Nephron progenitor cell (in vitro differentiated cells): ENCODE data around the gene DCAF17.

Experiments used
- DNase-seq: peaks from one replicate; pipeline ENCODE4 v3.0.0; 2021
- H3K27ac Mint-ChIP-seq: 2 replicates; pipeline ENCODE4 v1.8.0; 2021; ENCODE audit warnings: mild to moderate bottlenecking, moderate library complexity, mixed read lengths
- H3K27me3 Mint-ChIP-seq: 2 replicates; pipeline ENCODE4 v1.8.0; 2021; ENCODE audit warnings: mild to moderate bottlenecking, low read depth, mixed read lengths; ENCODE audit not compliant: poor library complexity
- H3K36me3 Mint-ChIP-seq: 2 replicates; pipeline ENCODE4 v1.8.0; 2021; ENCODE audit warnings: low read depth, mixed read lengths
- H3K4me1 Mint-ChIP-seq: 2 replicates; pipeline ENCODE4 v1.8.0; 2021; ENCODE audit warnings: mixed read lengths
- H3K4me3 Mint-ChIP-seq: 2 replicates; pipeline ENCODE4 v1.8.0; 2021; ENCODE audit warnings: mild to moderate bottlenecking, moderate library complexity, mixed read lengths
- H3K9me3 Mint-ChIP-seq: 2 replicates; pipeline ENCODE4 v1.8.0; 2021; ENCODE audit warnings: mild to moderate bottlenecking, moderate library complexity, mixed read lengths
- CTCF ChIP-seq: fragments of 200-600 bp; sonication (generic); IDR thresholded peaks from 2 replicates; pipeline ENCODE4 v1.5.0; 2021; ENCODE audit warnings: antibody characterized with exemption

The DCAF17 gene

DNA sequence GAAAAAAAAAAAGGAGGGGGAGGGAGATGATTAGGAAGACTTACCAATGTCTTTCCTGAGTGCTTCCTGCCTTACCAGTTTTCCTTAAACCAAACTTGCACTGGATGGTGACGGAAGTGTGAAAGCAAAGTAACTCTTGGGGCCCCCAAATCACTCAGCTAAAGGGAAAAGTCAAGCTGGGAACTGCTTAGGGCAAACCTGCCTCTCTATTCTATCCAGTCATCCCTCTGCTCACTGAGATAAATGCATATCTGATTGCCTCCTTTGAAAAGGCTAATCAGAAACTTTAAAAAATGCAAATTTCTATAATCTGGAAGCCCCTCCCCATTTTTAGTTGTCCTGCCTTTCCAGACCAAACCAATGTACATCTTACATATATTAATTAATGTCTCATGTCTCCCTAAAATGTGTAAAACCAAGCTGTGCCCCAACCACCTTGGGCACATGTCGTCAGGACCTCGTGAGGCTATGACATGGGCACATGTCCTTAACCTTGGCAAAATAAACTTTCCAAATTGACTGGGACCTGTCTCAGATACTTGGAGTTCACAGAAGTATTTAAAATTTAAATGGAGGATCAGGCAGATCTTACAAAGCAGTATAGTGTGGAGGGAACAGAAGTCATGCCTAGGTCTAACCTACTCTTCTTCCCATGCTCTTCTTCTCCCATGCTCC, 81.0 kb downstream of the DCAF17 start:
- Mint-ChIP-seq H3K27ac (no peak overlapping the region), H3K4me3 (no peak overlapping the region), H3K9me3 (peaks cover 3% of the 10 kb centered on the region), H3K36me3 (no peaks in the 10 kb centered on the region), H3K27me3 (peaks cover 3% of the 10 kb centered on the region), H3K4me1 (peaks cover 13% of the 10 kb centered on the region)
- no peak for TF ChIP-seq CTCF
- DNase-seq: no peak

DNA sequence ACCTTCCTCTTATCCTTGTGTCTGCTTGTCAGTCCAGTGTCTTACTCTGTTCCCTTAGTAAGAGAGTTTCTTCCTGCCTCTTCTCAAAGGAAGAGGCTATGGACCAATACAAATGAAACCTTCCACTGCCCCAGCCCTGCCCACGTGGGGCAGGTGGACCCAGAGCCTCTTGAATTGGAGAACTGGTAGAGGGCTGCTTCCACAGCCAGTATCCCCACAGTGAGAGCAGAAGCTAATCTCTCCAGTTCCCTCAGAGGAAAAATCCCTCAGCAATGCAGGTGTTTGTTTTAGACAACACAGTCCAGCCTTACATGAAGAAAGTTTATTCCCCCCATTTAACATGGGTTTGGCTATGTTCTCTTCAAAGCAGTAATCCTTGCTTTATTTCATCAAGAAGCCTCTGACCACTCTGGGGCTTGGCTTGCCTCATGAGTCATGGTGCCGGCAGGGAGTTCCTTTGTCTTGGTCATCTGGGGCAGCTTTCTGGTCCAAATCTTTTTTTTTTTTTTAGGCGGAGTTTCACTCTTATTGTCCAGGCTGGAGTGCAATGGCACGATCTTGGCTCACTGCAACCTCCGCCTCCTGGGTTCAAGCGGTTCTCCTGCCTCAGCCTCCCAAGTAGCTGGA, 81.8 kb downstream of the DCAF17 start:
- no peaks in the 10 kb centered on the region for H3K36me3 Mint-ChIP-seq
- H3K9me3 Mint-ChIP-seq: peaks cover 3% of the 10 kb centered on the region
- peaks cover 20% of the 10 kb centered on the region for H3K4me1 Mint-ChIP-seq
- no peak overlapping the region for H3K4me3 Mint-ChIP-seq
- peaks cover 3% of the 10 kb centered on the region for H3K27me3 Mint-ChIP-seq
- no peak overlapping the region for H3K27ac Mint-ChIP-seq
- no peak for TF ChIP-seq CTCF
- no peak for DNase-seq

DNA sequence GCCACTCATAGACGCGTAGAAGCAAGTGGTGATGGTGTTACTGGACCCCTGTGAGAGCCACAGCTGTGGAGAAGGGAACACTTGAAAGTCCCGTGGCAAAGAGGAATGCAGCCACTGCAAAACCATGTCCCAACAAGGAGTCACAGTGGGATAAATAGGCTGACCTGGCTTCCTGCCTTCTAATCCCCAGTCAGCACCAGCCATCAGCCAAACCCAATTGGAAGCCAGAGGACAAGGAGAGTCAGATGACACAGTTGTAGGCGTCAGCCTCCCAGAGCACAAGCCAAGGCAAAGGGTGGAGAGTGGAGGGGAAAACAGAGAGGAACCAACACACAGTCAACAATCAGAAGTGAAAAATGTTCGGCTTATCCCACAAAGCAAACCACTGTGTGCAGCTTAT, 82.8 kb downstream of the DCAF17 start:
- H3K4me3 Mint-ChIP-seq: no peak overlapping the region
- DNase-seq: no peak
- H3K36me3 Mint-ChIP-seq: no peaks in the 10 kb centered on the region
- peaks cover 6% of the 10 kb centered on the region for H3K27me3 Mint-ChIP-seq
- peaks cover 3% of the 10 kb centered on the region for H3K9me3 Mint-ChIP-seq
- peaks cover 30% of the 10 kb centered on the region for H3K4me1 Mint-ChIP-seq
- H3K27ac Mint-ChIP-seq: no peak overlapping the region
- TF ChIP-seq CTCF: no peak

DNA sequence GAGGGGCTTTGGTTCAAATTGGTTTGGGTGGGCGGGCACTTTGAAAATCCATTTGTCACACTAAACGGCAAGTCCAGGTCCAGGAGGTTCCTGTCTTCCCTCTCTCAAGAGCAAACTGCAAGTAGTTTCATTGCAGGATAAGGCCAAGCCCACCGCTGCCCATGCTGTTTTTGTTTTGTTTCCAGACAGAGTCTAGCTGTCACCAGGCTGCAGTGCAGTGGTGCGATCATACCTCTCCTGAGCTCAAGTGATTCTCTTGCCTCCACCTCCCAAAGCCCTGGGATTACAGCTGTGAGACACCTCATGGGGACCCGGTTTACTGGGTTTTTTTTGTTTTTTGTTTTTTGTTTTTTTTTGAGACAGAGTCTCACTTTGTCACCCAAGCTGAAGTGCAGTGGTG, 86.4 kb downstream of the DCAF17 start:
- no peak for DNase-seq
- no peak for TF ChIP-seq CTCF
- Mint-ChIP-seq H3K36me3 (no peaks in the 10 kb centered on the region), H3K9me3 (peaks cover 3% of the 10 kb centered on the region), H3K4me3 (no peak overlapping the region), H3K27me3 (peaks cover 14% of the 10 kb centered on the region), H3K27ac (no peak overlapping the region), H3K4me1 (peaks cover 46% of the 10 kb centered on the region)

DNA sequence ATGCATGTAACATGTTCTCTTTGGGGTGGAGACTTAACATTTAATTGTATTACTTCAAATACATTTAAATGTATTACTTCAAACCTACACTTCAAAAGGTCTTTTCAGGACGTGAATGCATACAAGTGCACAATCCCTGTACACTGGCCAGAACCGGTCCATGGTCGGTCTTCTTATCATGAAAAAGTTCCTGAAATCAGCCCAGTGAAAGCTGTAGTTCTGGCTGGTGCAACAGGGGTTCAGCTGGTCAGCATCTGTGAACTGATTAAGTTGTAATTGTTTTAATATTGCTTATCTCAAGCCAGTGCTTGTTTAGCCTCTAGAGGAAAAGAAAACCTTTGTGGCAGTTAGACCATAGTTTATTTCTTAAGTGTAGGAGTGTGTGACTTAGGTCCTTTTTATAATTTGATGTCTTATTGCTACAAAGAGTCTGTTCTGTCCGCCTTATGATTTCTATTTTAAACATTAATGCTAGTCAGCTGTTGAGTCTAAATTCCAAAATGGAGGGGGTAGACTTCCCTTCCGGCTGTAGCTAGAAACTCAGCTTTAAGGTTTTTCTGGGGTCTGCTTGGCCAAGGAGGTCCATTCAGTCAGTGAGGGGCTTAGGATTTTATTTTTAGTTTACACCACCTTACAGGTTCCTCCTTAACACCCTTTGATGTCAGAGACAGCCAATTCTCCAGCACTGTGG, 87.5 kb downstream of the DCAF17 start:
- TF ChIP-seq CTCF: no peak
- peaks cover 16% of the 10 kb centered on the region for H3K27me3 Mint-ChIP-seq
- no peak for DNase-seq
- peaks cover 46% of the 10 kb centered on the region for H3K4me1 Mint-ChIP-seq
- H3K36me3 Mint-ChIP-seq: no peaks in the 10 kb centered on the region
- no peak overlapping the region for H3K27ac Mint-ChIP-seq
- H3K4me3 Mint-ChIP-seq: peak overlapping the region; percentile 92
- H3K9me3 Mint-ChIP-seq: peaks cover 3% of the 10 kb centered on the region
